ENCODE data around the gene NME3.
A peak's percentile ranks its signal among the peaks of the same experiment; 100 is the strongest.

Gene NME3

DNA sequence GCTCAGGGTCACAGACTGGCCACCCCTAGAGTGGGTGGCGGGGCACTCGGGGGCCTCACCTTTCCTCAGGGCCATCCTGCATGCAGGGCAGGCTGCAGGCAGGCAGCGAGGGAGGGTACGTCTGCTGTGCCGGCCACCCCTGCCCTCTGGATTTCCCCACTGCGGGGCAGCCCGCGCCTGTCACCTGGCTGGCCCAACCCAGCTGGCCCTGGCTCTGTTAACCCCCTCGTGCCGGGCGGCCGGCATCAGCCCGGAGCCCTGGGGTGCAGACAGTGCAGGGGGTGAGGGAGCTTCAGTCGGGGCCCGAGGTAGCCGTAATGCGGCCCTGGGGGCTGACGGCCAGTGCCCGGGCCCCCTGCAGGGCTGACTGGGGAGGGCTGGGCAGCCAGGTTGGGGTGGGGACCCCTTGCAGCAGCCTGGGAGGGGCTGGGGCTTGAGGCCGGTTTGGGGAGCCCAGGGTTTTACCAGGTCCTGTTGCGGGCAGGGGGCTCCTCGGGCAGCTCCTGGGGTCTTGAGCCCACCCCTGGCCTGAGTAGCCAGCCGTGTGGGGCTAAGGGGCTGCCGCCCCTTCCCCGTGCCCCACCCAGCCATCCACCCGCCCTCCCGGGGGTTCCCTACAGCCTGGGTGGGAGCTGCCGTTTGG is 22.4 kb upstream of the NME3 start, which contains the start of gene IGFALS:
IGFALS (minus strand) TSS at position 128 of the 643 bp plus-strand sequence; CDS start at position 75, 53 bp downstream.
- DNase-seq (ENCODE audit: low spot score): no peak

DNA sequence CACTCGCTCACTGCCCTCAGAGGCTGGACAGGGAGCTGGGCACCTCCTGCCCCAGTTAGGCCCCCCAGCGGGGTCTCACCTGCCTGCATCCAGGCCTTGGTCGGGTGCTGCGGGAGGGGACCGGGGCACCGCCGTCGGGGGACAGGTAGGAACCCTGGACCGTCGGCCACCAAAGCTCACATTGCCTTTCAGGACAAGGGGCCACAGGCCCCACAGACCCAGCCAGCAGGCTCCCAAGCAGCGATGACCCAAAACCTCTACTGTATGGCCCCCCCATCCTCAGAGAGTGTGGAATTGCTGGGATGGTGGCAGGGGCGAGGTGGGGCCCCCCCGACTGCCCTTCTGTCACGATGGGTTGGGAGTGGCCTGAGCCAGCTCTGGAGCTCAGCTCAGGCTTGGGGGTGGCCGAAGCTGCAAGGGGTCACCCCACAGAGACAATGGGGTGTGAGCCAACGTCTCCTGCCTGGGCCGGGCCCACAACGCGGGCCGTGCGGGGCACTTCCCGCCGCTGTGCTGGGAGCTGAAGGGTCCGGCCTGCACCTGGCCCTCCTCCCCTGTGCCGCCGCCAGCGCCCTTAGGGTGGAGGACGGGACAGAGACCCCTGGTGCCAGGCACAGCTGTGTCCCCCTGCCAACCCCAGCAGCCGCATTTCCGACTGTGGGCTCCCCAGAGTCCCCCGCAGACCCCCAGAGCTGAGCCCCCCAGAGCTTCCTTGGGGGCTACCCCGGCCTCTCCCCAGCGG is 21.7 kb upstream of the NME3 start:
- no peak for DNase-seq (ENCODE audit: low spot score)

DNA sequence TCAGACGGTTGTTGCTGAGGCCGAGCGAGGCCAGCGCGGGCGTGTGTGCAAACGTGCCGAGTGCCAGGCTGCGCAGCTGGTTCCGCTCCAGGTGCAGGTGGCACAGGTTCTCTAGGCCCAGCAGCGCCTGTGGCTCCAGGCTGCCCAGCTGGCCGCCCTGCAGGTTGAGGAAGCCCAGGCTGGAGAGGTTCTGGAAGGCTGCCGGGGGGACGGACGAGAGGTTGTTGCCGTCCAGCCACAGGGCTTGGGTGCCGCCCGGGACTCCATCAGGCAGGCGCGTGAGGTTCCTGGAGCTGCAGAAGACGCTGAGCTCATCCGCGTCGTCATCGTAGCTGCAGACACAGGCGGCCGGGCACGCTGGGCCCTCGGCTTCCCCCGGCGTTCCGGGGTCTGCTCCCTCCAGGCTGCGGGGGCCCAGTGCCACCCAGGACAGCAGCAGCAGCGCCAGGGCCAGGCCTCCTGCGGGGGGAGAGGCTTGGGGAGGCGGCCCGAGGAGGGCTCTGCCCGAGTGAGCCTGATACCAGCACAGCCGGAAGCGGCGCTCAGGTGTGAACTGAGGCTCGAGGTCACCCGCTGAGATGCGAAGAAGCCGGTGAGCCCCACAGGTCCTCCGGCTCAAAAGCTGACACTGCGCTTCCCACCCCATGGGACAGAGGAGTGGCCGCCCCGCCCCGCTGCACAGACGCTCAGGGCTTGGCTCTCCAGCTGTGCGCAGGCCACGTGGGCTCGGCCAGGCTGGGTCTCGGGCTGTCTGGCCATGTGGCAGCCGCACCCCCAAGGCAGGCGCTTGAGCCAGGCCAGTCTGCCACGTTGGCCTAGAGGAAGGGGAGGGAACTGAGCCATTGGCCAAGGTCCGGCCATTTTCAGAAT is 20.8 kb upstream of the NME3 start:
- DNase-seq (ENCODE audit: low spot score): no peak

DNA sequence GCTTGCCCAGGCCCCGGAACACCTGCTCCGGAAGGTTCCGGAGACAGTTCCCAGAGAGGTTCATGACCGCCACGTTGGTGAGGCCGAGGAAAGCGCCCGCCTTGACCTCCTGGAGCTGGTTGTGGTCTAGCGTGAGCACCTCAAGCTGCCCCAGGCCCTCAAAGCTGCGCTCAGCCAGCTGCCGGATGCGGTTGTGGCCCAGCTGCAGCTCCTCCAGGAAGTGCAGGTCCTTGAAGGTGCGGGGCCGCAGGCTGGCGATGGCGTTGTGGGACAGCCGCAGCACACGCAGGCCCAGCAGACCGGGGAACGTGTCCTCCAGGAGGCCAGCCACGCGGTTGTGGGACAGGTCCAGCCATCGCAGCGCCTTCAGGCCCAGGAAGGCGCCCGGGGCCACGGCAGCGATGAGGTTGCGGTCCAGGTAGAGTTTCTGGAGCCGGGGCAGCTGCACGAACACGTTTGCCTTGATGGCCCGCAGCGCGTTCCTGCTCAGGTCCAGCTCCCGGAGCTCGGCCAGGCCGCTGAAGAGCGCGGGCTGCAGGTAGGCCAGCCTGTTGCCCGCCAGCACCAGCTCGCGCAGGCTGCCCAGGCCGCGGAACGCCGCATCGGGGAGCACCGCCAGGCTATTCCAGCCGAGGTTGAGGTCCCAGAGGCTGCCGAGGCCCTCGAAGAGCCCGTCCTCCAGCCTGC is 20.1 kb upstream of the NME3 start:
- DNase-seq (ENCODE audit: low spot score): no peak

DNA sequence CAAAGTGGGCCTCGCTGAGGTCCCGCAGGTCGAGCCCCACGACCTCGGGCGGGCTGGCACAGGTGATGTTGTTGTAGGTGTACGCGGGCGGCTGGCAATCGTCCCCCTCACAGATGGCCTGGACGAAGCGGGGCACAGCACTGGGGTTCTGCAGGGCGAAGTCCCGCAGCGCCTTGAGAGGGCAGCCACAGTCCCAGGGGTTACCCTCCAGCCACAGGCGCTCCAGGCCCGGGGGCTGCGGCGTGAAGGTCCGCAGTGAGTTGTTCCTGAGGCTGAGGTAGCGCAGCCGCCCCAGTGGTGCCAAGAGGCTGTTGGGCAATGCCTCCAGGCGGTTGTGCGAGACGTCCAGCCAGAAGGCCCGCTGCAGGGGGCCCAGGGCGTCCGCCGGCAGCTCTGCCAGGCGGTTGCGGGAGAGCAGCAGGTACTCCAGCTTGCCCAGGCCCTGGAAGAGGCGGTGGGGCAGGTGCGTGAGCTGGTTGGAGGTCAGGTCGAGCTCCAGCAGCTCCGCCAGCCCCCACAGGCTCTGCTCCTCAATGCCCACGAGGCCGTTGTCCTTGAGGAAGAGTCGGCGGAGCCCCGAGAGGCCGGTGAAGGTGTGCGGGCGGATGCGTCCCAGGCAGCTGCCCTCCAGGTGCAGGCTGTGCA is 19.4 kb upstream of the NME3 start:
- DNase-seq (ENCODE audit: low spot score): no peak

DNA sequence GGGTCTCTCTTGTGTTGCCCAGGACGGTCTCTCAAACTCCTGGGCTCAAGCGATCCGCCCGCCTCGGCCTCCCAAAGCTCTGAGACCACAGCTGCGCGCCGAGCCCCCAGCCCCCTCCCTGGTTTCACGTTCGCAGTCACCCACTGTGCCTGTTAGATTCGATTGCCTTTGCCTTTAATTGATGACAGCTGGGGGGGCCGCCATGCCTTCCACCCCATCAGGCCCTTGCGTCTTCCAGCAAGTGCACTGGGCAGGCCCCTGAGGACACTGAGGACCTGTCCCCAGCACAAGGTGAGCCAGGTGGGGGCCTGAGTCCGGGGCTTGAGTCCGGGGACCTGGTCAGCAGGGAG is 18.9 kb upstream of the NME3 start:
- no peak for DNase-seq (ENCODE audit: low spot score)

DNA sequence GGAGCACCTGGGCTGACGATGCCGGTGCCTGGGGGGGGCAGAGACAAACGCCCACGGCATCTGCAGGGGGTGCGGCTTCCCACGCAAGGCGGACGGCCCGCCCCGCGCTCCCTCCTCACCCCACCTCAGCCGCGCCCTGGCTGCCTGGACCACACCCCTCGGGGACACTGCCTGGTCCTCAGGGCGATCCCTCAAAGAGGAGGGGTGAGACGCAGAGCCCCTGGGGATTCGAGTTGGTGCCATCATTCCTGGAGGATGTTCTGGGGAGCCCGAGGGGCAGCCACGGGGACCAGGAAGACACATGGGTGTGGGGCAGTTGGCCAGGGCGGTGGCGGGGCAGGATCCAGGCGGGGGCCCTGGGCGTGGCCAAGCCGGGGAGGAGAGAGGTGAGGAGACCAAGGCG is 18.3 kb upstream of the NME3 start:
- no peak for DNase-seq (ENCODE audit: low spot score)

DNA sequence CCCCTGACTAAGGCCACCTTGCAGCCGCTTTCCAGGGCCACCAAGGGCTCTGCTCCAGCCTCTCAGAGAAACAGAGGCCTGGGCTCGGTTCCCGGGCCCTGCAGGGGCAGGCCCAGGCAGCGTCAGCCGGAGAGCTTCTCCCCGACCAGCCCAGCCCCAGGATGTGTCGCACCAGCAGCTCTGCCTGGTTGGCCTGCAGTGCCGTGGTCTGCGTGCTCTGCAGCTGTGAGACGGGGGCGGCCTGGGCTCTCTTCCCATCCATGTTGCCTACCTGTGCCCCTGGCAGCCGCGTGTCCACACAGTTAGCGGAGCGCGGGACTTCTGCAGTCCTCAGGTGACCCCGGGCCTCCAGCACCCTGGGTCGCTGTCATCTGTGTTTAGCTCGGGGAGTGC is 17.4 kb upstream of the NME3 start:
- no peak for DNase-seq (ENCODE audit: low spot score)

DNA sequence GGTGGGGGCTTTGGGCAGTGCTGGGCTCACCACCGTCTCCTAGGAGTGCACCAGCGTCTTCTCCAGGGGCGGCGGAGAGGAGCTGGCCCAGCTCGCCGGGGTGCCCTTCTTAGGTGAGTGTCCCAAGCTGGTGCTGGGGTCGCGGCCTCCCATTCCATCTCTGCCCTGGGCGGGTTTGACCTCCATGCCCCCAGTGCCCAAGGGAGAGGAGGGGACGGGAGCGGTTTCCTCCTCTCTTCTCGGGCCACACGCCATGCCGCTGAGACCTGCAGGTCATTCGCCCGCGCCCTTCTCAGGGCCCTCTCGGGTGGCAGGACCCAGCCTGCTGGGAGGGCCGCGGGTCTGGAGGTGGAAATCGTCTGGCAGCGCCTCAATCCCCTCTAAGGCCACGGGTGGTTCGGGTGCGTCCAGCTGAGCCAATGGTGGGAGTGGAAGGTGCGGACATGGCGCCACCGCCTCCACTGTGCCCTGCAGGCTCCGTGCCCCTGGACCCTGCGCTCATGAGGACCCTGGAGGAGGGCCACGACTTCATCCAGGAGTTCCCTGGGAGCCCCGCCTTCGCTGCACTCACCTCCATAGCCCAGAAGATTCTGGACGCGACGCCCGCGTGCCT is 16.9 kb upstream of the NME3 start:
- no peak for DNase-seq (ENCODE audit: low spot score)

DNA sequence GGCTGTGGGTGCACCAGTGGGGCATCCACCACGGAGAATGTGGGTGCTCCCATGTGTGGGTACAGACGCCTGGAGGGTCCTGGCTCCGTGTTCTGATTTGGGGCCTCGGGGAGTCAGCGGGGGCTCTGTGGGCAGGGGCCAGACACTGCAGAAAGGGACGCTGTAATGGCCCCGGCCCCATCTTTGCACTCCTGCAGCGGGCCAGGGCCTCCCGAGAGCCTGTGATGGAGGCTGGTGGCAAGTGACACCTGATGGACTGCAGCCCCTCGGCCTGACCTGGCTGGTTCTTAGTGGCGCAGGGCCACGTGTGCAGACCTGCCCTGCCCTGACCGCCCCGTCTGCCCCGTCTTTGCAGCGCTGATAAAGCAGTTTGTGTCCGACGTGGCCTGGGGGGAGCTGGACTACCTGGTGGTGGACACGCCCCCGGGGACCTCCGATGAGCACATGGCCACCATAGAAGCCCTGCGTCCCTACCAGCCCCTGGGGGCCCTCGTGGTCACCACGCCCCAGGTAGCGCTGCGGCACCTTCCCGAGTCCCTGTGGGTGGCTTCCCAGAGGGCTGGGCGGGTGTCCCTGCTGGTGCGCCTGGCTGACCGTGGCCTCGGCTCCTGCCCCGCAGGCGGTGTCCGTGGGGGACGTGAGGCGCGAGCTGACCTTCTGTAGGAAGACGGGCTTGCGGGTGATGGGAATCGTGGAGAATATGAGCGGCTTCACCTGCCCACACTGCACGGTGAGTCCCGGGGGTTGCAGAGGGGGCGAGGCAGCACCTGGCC is 16.2 kb upstream of the NME3 start:
- no peak for DNase-seq (ENCODE audit: low spot score)

DNA sequence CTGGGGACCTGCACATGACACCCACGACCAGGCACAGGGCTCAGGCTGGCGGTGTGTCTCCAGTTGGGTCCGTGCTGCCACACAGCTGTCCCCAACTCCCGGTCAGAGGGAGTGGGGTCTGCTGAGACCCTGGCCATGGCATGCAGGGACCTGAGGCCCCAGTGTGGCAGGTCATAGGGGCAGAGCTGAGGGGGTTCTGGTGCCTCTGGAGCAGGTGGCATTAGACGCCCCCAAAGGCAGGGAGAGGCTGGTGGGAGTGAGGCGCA is 15.6 kb upstream of the NME3 start:
- no peak for DNase-seq (ENCODE audit: low spot score)

DNA sequence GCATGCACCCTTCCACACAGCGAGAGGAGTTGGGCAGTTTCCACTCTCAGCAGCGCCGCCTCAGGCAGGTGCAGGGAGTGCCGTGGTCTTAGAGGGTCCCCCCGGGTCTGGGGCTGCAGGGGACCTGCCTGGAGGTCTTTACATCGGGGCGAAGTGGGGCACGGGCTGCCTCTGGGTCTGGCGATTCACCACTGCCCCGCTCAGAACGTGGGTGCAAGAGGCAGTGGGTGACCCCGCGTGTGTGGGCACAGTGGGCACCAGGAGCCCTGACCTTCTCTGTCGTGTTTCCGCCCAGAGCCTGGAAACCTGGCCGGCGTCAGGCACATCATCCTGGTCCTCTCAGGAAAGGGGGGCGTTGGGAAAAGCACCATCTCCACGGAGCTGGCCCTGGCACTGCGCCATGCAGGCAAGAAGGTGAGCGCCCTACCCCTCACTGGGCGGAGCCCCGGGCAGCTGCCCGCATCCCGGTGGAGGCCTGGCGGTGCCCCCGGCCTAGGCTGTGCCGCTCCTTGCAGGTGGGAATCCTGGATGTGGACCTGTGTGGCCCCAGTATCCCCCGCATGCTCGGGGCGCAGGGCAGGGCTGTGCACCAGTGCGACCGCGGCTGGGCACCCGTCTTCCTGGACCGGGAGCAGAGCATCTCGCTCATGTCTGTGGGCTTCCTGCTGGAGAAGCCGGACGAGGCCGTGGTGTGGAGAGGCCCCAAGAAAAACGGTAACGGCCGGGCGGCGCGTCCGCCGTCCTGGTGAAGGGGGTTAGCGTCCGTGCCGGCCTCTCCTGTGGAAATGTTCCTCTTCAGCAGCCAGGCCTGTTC is 15.1 kb upstream of the NME3 start:
- no peak for DNase-seq (ENCODE audit: low spot score)

DNA sequence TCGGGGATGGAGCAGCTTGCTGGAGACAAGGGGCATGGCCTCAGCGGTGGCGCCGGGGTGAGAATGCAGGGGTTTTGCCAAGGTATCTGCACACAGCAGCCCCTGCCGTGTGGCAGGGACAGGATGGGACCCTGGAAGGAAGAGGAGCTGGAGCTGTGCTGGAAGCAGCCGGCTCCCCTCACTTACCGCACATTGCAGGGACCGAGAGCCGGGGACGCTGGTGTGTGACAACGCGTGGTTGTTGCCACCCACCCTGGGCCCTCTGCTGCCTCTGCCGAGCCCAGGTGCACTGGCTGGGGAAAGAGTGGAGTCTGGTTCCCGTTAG is 14.5 kb upstream of the NME3 start:
- DNase-seq (ENCODE audit: low spot score): no peak

DNA sequence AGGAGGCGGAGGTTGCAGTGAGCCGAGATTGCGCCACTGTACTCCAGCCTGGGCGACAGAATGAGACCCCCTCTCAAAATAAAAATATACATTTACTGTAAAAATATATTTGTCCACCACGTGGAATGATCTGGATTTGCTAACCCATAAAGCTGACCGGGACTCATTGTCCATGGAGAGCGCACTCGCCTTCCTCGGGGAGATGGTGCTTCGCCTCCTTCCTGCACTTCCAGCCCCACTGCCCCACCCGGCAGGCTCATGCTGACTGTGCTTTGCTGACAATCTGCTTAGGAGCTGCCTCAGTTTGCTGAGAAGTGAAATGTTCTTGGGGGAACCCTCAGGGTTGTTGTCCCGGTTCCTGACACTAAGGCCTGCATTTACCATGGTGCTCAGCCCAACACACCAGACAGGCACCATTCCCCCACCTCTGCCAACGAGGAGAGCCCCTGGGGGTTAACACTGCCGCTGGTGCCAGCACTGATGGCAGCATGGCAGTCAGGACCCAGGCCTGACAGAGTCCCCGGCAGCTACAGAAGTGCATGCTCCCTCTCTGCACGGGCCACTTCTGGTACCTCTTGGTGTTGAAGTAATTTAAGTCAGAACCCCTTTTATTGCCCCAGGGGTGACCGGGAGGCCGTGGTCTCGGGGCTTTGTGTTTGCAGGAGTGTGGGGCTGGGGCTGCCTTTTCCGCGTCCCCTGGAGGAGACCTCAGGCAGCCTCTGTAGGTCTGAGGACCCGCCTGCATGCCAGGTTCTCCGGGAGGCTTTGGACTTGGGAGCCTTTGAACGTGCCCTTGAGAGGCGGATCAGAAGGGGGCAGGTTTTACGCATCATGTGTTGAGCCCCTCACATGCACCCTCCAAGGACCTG is 13.9 kb upstream of the NME3 start:
- no peak for DNase-seq (ENCODE audit: low spot score)

DNA sequence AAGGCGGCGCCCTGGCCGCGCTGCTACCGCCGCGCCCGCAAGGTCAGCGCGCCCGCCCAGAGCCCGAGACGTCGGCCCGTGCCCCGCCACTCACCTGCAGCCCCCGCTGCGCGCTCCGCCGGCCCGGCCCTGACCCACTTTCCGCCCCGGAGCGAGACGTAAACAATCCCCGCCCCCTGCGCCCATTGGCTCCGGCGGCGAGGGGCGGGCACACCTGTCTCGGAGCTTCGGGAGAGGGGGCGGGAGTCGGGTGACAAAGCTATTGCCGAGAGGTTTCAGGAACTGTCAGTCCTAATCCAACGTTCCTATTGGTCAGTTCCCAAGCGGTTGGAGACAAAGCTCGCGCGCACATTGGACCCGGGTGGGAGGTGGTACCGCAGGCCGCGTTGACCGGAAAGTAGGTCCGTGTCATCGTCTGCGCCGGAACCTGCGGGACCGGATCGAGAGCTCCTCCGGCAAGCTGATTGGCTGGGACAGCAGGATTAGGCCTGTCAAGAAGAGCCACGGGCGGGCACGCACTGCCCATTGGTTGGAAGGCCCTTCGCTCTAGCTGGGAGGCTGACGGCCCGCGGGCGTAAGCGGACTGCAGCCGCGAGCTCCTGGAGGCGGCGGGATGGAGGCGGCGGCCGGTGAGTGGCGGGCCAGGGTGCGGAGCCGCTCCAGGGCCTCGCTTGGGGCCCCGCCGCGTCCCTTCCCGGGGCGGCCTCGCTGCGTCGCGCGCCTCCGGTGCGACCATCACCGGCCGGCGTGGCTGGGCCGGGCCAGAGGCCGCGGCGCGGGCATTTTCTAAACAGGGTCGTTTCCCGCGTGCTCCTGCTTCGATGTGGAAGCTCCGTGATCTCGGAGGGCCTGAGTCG is 11.3 kb upstream of the NME3 start, which contains the start of the genes NUBP2 and SPSB3:
NUBP2 (plus strand) TSS at position 553 of the 857 bp plus-strand sequence; CDS start at position 614, 61 bp downstream.
SPSB3 (minus strand) TSS at position 164 of the 857 bp plus-strand sequence. CDS start 1,088 bp downstream, outside the sequence.
- peak; percentile 100 for DNase-seq (ENCODE audit: low spot score)

DNA sequence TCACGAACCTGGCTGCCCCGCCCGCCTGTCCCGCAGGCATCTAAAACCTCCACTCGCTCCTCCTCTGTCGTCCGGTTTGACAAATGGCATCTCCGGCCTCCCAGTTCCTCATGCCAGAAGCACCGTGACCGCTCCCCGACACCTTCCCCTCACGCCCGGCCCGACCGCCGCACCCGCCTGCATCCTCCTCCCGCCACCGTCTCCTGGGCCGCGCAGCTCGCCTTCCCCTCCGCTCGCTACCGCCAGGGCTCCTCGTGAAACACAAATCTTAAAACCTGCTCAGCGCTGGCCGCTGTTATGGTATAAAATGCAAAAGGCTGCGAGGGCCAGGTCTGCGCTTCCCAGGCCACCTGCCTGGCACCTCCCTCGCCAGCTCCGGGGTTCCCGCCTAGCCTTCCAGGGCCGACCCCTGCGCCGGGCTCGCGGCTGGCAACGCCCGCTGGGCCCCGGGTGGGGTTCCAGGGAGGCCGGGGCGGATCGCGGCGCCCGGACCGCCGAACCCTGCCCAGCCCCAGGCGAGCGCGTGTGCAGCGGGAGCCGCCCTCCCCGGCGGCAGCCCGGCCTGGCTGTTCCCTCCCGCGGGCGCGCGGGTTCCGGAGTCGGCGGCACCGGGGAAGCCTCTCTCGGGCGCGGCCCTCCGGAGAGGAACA is 10.5 kb upstream of the NME3 start:
- no peak for DNase-seq (ENCODE audit: low spot score)

DNA sequence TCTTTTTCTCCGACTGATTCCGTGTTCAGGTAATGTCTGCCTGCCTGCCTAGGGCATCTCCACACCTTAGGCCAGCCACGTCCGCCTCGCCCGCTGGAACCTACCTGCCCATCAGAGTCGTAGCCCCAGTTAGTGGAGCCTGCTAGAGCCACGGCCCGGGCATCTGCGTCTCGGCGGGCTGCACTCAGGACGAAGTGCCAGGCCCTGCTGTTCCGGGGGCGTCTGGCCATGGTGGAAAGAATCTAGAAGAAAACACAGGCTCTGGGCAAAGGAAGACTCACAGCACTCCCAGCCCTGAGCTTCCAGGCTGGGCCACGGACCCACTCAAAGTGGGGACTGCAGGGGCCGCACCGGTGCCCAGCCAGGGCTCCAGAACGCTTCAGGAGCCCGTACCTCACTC is 9.9 kb upstream of the NME3 start:
- no peak for DNase-seq (ENCODE audit: low spot score)
